Measurements from ENCODE around the gene GNAS.
A peak's percentile ranks its signal among the peaks of the same experiment; 100 is the strongest.
"Not testable (repeated sequence)": the region's sequence is repeated elsewhere in the genome, so short reads cannot be mapped to it uniquely, and the experiment has no call there.

GNAS gene

DNA sequence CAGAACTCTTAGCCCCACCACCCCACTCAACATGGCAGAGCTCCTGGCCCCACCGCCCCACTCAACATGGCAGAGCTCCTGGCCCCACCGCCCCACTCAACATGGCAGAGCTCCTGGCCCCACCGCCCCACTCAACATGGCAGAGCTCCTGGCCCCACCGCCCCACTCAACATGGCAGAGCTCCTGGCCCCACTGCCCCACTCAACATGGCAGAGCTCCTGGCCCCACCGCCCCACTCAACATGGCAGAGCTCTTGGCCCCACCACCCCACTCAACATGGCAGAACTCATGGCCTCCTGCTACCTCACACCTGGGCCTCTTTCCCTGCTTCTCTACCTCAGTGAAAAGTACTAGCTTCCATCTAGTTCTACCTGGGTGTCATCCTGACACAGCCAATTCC lies 23.7 kb upstream of the GNAS start:
- DNase-seq = not testable (repeated sequence)

DNA sequence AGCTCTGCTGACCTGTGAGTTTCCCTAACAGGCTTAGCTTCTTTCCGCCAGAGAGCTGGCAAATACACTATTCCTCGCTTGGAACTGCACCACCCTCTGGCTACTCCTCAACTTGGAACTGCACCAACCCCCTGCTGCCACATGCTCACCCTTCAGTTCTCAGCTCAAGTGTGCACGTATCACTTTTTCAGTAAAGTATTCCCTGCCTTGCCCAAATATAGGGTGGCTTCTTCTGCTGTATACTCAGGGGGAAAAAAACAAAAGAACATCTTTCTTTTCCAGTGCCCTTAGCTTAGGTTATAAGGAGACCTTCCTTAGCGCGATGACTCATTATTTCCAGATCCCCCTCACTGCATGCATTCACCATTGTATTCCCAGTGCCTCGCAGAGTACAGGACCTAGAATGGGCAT lies 23.0 kb upstream of the GNAS start:
- no peak for DNase-seq

DNA sequence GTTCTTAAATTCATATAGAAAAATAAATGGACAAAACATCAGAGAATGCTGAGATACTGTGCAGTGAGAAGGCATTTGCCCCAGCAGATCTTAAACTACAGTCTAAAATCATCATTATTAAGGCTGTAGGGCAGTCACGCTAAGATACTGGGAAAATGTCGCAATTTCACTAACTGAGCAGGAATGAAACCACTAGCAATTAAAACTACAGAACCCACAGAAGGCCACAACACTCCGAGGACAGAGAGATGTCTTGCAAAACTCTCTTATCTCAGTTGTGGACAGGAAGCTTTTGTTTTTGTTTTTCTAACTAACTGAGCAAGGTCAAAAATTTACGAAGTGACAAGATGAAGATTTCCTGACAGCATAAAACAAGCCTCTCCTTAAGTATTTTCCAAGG lies 20.1 kb upstream of the GNAS start:
- DNase-seq = no peak

DNA sequence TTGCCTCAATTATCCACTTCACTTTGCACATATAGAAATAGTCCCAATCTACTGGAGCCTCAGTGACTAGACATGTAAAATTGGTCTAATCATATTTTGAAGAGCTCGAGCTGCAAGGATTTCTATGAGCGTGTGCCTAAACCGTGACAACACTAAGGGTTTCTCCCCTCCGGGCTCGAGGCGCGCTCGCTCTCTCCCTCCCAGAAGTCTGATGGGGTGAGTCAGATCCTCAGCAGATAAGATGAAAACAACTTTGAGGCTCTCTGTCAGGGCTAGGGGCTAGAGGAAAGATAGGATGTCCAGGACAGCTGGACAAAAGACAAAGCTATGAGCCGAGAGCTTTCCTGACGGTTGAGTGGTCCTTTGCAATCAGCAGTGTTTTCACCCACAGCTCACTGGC lies 18.6 kb upstream of the GNAS start:
- DNase-seq = peak; percentile 96

DNA sequence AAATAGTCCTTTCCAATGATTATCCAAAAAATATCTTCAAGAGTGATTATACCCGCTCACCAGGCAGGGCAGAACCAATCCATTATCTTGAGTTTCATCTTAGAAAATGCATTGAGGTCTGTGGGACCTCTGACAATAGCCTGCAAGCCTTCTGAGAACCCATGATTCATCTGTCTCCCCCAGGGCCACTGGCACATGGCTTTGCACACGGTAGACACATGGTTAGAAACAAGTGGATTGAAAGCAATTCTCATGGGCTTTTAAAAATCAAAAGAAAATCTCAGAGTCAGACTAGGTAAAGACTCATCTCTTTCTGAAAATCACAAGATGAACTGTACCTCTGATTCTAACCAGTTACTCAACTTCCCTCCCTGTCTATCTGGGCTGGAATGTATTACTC lies 17.3 kb upstream of the GNAS start:
- no peak for DNase-seq

DNA sequence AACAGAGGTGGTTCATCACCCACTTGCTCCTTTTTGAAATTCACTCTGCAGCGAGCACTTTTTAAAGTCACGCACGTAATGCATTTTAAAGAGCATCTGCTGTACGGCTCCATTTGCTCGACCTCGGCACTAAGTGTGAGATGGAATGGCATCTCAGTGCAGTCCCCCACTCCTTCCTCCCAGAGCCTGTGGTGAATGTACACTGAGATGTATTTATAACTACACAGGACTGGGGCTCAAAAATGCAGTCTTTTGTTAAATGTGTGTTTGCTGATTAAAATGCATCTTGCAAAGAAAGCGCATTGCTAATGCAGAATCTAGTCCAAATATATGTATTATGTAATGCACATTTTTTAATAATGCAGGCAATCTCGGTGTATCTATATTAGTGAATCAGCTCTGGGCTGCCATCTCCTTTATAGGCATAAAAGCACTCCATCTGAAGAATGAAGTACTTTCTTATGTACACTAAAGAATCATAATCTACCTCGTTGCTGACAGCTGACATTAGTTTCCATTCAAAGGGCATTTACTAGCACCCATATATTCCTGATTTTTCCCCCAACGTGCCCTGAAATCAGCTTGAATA lies 15.8 kb upstream of the GNAS start:
- DNase-seq = no peak

DNA sequence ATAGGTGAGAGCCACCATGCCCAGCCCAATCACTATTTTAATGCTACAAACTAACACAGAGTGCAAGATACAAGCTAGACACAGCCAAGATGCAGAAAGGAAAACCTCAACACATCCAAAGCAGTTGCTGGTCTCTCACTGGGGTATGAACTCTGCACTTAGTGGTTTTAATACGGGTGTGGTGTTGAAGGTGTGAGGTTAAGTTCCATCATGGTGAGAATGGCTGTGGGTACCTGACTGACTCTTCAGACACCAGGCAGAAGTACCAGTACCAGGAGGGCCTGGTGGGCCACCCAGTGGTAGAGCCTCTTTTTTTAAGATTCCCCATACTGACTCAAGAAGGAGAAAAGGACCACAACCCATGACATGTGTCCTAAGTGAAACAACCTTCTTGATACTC lies 14.8 kb upstream of the GNAS start:
- DNase-seq = no peak

DNA sequence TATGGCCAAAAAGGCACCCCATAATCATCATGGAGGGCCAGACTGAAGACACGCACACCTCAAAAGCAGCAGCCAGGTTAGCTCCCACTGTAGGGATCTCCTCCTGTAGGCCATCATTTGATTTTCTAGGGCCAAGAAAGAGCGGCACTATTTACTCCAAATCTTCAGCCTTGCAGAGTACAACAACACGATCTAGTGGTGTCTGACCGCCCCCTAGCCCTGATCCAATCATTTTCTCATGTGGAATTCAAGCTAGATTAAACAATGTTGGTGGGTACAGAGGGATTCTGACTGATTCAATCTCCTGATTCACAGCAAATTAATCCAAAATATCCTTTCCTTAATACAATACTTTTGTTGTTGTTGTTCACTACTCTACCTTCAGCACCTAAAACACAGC lies 14.3 kb upstream of the GNAS start:
- no peak for DNase-seq

DNA sequence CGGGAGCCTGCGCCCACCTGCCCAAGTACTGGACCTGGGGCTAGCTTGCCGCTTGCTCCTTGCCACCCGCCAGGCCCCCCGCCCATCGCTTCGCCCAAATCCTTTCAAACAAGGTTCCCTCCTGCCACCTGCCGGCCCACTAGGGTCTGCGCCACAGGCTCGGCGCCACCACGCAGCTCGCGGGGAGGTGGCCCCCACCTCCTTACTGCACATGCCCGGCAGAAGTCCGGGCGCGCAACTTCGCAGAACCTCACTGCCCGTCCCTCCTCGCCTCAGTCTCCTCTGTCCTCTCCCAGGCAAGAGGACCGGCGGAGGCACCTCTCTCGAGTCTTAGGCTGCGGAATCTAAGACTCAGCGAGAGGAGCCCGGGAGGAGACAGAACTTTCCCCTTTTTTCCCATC lies 13.0 kb upstream of the GNAS start:
- peak; percentile 65 for DNase-seq

DNA sequence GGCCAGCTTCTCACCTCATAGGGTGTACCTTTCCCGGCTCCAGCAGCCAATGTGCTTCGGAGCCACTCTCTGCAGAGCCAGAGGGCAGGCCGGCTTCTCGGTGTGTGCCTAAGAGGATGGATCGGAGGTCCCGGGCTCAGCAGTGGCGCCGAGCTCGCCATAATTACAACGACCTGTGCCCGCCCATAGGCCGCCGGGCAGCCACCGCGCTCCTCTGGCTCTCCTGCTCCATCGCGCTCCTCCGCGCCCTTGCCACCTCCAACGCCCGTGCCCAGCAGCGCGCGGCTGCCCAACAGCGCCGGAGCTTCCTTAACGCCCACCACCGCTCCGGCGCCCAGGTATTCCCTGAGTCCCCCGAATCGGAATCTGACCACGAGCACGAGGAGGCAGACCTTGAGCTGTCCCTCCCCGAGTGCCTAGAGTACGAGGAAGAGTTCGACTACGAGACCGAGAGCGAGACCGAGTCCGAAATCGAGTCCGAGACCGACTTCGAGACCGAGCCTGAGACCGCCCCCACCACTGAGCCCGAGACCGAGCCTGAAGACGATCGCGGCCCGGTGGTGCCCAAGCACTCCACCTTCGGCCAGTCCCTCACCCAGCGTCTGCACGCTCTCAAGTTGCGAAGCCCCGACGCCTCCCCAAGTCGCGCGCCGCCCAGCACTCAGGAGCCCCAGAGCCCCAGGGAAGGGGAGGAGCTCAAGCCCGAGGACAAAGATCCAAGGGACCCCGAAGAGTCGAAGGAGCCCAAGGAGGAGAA lies 12.3 kb upstream of the GNAS start:
- no peak for DNase-seq

DNA sequence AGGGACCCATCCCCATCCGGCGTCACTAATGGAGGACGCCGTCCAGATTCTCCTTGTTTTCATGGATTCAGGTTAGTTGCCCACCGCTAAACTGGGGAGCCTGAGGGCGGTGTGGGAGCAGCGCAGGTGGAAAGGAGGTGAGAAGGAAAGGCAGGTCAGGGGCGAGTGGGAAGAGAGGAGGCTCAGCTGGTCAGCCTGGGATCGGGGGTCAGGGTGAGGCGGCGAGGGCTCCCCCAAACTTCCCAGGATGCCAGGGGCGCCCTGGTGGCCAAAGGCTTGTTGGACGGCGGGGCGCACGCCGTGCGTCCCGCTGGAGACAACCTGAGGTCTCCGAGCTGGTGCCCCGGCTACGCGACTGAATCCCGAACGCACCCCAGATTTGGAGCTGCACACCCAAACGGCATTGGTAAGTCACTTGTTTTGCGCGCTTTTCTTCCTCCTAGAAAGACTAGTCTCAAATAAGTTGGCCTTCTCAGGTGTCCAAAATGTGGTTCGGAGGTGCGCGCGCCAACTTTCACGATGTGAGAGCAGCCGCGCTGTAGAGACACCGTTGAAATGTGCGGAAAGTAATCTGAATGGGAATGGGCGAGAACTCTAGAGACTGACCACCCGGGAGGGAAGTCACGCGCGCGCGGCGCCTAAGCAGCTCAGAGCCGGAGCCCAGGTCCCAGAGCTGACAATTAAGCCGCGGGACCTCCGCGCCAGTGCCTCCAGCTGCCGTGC lies 11.5 kb upstream of the GNAS start:
- no peak for DNase-seq

DNA sequence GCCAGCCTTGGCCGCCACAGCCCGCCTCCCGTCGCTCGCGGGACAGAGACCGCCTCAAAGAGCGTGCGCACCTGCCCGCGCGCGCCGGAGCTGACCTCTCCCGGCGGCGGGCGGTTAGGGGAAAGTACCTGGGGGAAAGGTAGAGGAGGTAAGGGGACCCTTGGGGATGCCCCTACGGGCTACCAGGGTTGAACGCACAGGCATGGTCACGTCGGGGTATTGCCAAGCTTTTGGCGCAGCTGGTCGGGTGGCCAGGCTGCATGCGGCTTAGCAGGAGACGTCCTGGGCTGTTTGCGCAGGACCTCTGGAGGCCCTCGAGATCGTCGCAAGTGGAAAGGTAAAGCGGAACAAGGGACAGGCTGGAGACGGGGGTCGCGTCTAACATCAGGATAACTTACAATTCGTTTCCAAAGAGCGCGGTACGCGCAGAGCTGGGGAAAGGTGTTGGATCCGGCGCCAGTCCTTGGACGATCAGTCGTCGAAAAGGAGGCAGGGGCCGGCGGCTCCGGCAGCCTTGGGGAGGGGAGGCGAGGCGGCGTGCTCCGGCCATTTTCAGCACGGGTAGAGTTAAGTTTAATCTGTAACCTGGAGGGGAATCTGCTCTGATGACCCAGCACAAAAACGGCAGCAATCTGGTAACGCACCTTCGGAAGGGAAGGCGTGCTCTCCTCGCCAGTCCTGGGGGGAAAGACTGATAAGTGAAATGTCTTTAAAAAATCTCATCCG lies 10.8 kb upstream of the GNAS start:
- no peak for DNase-seq

DNA sequence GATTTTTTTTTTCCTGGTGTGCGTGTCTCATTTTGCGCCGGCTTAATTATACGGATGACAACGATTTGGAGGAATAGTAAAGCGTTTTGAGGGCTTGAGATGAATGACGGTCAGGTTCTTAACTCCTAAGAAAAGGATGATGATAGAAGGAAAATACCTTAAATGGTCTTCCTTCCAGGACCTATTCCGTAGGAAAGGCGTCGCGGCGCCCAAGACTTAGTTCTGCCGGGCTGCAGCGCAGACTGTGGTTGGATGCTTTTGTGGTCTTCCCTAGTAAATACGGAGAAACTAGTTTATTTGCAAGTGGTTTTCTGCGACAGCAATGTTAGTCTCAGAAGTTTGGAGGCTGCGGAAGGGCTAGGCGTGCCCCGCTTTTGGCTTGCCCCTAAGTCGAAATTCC lies 10.2 kb upstream of the GNAS start:
- no peak for DNase-seq

DNA sequence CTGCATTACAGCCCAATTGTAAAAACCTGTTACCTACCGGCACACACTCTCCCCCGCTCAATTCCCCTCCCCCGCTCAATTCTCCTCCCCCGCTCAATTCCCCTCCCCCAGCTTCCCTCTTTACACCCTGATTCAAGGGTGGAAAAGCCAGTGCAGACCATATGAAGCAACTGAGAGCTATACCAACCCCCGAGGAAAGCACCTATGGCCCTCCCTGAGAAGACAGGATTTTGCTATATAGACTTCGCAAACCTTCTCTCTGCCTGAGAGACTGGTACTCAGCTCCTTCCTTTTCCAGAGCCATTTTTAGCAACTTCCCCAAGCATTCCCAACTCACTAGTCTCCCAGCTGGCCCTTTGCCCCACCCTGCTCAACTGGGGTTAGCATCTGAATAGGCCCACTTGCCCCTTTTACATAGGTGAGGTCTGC lies 9.4 kb upstream of the GNAS start:
- no peak for DNase-seq

DNA sequence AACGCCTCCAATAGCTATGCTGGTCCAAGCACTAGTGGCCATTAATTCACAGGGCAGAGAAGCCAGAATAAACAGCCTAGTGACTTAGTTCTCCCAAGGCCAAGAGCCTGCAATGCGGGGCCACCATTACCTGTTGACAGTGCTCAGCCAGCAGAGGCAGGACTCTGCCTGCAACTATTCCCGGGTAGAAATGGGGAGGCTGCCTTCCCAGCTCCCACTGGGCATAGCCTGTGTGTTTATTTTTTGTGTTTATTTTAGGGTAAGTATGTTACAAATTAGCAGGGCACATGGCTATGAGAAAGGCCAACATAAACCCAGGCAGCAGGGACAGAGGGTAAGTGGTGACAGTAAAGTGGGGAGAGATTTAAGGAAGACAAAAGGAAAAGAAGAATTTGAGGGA lies 6.8 kb upstream of the GNAS start:
- DNase-seq = no peak

DNA sequence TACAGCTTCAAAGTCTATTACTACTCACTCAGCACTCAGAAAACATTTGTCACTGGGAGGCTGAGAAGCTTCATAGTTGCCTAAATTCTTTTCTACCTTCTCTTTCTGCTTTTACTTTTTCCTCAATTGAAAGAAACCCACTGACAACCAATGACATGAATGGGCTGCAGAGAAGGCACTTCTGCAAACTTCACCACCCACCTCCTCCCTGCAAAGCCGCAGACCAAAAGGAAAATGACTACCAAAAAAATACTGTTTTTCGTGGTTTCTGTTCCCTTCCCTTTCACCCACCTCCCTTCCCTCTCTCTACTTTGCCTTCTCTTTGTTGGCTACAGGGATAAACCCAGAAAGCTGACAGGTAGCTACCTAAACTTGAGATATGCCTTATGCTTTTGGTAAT lies 5.1 kb upstream of the GNAS start:
- DNase-seq = no peak

DNA sequence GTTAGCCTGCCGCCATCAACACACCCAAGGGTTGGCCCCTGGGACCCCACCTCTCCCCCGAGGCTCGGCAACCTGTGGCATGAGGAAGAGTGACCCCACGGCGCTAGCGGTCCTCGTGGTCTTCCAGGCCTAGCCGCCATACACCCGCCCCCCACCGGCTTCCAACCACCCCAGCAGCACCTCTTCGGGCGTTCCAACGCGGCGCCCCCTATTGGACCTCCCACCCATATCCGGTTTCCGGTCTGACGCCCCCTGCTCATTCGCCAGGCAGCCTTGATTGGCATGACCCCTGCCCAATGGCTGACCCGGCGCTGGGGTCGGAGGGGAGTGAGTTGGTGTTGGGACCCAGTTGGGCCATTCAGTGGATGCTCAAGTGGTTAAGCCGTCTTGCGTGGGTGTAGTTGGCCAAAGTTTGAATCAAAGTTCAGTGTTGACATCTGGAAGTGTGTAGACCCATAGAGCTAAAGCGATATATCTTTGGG lies 1.8 kb upstream of the GNAS start, which contains the start of gene GNAS-AS1:
Gene GNAS-AS1 (minus strand): TSS at position 210 of the 482 bp plus-strand sequence.
- peak; percentile 69 for DNase-seq

DNA sequence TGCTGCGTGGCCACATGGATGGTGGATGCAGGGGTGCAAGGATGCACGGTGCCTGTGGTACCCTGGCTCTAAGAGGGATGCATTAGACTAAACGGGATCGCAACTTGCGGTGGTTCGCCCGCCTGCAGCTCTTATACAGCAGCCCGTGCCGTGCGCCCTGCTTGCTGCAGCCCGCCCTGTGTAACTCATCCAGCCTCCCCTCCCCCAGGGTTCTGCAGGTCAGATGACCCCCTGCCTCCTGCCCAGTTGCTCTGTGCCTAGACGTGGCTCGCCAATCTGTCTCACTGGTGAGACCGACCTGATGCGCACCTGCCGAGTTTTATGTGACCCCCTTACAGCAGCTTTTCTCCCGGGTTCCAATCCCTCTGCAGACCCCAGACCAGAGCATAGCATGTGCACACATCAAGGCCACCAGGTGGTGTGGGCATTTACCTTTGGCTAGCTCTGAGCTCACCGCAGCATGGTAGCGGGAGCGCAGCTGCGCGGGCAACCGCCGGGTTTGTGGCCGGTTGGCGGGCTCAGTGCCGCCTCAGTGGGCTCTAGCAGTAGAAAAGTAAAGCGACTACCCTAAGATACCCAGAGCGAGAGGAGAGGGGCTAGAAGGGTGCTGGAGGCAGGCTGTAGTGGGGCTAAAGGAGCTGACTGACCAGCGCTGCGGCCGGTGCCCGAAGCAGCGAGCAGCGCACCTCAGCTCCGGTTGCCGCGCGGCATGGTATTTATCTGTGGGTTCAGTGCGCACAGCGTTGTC lies 1.1 kb upstream of the GNAS start:
- DNase-seq = no peak

DNA sequence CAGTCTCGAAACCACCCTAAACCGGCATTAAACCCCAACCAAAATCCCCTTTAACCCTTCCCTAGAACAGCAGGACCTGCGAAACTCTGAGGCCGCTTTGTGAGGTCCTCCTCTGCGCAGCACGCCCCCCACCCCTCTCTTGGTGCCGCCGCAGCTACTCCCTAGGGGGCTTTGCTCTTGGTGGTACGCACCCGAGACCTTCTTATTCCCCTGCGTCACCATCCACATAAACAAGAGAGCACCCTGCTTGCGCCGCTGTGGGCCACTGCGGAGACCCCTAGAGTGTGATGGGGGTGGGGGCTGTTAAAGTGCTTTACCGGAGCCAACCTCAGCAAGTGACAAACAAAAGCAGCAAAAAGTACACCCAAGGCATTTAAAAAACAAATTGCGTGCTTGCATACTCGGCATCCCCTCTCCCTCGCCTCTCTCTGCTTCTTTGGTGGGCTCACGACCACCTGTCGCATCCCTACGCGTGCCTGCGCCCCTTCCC lies 502 bp upstream of the GNAS start:
- DNase-seq = no peak

DNA sequence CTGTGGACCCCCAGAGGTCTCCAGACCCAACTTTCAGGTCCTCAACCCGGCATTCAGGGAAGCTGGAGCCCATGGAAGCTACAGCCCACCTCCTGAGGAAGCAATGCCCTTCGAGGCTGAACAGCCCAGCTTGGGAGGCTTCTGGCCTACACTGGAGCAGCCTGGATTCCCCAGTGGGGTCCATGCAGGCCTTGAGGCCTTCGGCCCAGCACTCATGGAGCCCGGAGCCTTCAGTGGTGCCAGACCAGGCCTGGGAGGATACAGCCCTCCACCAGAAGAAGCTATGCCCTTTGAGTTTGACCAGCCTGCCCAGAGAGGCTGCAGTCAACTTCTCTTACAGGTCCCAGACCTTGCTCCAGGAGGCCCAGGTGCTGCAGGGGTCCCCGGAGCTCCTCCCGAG lies 950 bp downstream of the GNAS start:
- no peak for DNase-seq

DNA sequence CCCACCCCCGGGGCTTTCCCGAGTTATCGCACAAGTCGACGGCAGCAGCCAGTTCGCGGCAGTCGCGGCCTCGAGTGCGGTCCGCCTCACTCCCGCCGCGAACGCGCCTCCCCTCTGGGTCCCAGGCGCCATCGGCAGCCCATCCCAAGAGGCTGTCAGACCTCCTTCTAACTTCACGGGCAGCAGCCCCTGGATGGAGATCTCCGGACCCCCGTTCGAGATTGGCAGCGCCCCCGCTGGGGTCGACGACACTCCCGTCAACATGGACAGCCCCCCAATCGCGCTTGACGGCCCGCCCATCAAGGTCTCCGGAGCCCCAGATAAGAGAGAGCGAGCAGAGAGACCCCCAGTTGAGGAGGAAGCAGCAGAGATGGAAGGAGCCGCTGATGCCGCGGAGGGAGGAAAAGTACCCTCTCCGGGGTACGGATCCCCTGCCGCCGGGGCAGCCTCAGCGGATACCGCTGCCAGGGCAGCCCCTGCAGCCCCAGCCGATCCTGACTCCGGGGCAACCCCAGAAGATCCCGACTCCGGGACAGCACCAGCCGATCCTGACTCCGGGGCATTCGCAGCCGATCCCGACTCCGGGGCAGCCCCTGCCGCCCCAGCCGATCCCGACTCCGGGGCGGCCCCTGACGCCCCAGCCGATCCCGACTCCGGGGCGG lies 1.6 kb downstream of the GNAS start:
- no peak for DNase-seq
